Ishikawa (cell line): ENCODE data around the gene ANO4.

Experiments
- CEBPB ChIP-seq: IDR thresholded peaks from 2 replicates; pipeline ENCODE4 v1.6.1; 2012
- CREB1 ChIP-seq: IDR thresholded peaks from 2 replicates; pipeline ENCODE4 v1.6.1; 2012; ENCODE audit warnings: low read depth
- EGR1 ChIP-seq: IDR thresholded peaks from 2 replicates; pipeline ENCODE4 v1.6.1; 2012
- EP300 ChIP-seq: IDR thresholded peaks from 2 replicates; pipeline ENCODE4 v1.6.1; 2012; ENCODE audit warnings: borderline replicate concordance
- FOXM1 ChIP-seq: IDR thresholded peaks from 2 replicates; pipeline ENCODE4 v1.6.1; 2012; ENCODE audit warnings: low read depth, borderline replicate concordance
- MAX ChIP-seq: IDR thresholded peaks from 2 replicates; pipeline ENCODE4 v1.6.1; 2012
- NFIC ChIP-seq: IDR thresholded peaks from 2 replicates; pipeline ENCODE4 v1.6.1; 2012
- RAD21 ChIP-seq: IDR thresholded peaks from 2 replicates; pipeline ENCODE4 v1.6.1; 2012; ENCODE audit warnings: low read depth
- TAF1 ChIP-seq: IDR thresholded peaks from 2 replicates; pipeline ENCODE4 v1.6.1; 2012; ENCODE audit warnings: low read depth, mild to moderate bottlenecking
- TCF12 ChIP-seq: IDR thresholded peaks from 2 replicates; pipeline ENCODE4 v1.6.1; 2012; ENCODE audit warnings: low read depth
- TEAD4 ChIP-seq: IDR thresholded peaks from 2 replicates; pipeline ENCODE4 v1.6.1; 2012
- USF1 ChIP-seq: IDR thresholded peaks from 2 replicates; pipeline ENCODE4 v1.6.1; 2012
- YY1 ChIP-seq: IDR thresholded peaks from 2 replicates; pipeline ENCODE4 v1.6.1; 2012; ENCODE audit warnings: low read depth
- ZBTB7A ChIP-seq: IDR thresholded peaks from 2 replicates; pipeline ENCODE4 v1.6.1; 2012; ENCODE audit warnings: low read depth
- TF ChIP-seq, protein P1 (sequence below): IDR thresholded peaks from 2 replicates; pipeline ENCODE4 v1.6.1; 2012; ENCODE audit warnings: low read depth, mild to moderate bottlenecking

ANO4 gene

DNA sequence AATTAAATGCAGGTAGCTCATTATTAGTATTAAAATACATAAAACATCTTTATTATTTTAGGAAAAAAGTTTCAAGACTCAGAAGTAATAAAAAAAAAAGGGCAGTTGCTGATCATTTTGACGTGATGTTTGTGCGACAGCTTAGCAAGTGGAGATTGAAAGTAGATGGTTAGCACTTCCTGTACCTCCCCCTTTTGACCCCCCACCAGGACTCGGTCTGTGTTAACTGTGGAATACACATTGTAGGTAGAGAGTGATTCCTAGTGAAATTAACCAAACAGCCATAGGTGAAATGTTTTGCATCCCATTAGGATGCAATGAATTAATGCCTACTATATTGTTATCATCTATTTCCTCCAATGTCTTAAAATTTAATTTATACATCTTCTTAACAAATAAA lies 294.7 kb downstream of the ANO4 start:
- TF ChIP-seq, protein P1, sequence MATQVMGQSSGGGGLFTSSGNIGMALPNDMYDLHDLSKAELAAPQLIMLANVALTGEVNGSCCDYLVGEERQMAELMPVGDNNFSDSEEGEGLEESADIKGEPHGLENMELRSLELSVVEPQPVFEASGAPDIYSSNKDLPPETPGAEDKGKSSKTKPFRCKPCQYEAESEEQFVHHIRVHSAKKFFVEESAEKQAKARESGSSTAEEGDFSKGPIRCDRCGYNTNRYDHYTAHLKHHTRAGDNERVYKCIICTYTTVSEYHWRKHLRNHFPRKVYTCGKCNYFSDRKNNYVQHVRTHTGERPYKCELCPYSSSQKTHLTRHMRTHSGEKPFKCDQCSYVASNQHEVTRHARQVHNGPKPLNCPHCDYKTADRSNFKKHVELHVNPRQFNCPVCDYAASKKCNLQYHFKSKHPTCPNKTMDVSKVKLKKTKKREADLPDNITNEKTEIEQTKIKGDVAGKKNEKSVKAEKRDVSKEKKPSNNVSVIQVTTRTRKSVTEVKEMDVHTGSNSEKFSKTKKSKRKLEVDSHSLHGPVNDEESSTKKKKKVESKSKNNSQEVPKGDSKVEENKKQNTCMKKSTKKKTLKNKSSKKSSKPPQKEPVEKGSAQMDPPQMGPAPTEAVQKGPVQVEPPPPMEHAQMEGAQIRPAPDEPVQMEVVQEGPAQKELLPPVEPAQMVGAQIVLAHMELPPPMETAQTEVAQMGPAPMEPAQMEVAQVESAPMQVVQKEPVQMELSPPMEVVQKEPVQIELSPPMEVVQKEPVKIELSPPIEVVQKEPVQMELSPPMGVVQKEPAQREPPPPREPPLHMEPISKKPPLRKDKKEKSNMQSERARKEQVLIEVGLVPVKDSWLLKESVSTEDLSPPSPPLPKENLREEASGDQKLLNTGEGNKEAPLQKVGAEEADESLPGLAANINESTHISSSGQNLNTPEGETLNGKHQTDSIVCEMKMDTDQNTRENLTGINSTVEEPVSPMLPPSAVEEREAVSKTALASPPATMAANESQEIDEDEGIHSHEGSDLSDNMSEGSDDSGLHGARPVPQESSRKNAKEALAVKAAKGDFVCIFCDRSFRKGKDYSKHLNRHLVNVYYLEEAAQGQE: no peak
- TF ChIP-seq MAX: no peak
- TF ChIP-seq ZBTB7A: no peak
- TF ChIP-seq NFIC: no peak
- TF ChIP-seq FOXM1: no peak
- no peak for TF ChIP-seq EGR1

DNA sequence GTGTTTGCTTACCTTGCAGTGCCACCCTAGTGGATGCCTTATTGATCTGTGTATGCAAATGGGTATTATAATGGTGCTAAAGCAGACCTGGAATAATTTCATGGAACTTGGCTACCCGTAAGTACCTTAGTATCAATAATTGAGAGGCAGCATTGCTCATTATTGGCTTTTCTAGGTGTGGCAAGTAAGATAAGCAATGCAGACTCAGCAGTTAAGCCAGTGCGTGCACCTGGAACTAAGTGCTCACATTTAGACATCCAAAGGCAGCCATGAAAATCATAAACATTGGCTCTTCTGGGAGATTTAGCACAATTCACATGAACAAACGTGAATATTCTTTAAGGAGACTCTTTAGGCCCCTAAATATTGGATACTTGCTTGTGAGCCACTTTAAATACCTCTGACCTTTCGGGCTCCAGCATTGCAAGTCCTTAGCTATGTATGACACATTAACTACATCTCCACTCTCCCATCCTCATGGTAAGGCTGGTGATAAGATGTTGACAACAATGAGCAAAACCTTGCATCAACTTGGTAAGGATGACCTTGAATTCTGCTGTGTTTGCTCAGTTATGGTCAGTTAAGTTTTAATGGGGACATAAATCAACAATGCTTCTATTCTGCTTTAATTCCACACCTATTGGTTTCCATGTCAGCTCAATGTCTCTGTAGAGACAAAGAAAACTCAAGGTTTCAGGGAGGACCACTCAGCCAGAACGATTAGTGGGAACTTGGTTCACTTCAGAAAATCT lies 303.4 kb downstream of the ANO4 start:
- TF ChIP-seq TCF12 (no peak), ZBTB7A (no peak), EP300 (no peak), NFIC (no peak), CREB1 (no peak), RAD21 (no peak), USF1 (no peak), FOXM1 (no peak), TEAD4 (no peak), YY1 (no peak), TAF1 (no peak), MAX (no peak), CEBPB (no peak), EGR1 (no peak)
- TF ChIP-seq, protein P1: no peak

GRCh38 chr12:101107032-101107763 lies 312.6 kb downstream of the ANO4 start:
- TF ChIP-seq TAF1 (no peak), YY1 (no peak), EGR1 (no peak), TCF12 (no peak), NFIC (no peak), CREB1 (no peak), ZBTB7A (no peak), FOXM1 (no peak), TEAD4 (no peak), EP300 (no peak), MAX (no peak), RAD21 (no peak), CEBPB (no peak), USF1 (no peak)
- TF ChIP-seq, protein P1: no peak

DNA sequence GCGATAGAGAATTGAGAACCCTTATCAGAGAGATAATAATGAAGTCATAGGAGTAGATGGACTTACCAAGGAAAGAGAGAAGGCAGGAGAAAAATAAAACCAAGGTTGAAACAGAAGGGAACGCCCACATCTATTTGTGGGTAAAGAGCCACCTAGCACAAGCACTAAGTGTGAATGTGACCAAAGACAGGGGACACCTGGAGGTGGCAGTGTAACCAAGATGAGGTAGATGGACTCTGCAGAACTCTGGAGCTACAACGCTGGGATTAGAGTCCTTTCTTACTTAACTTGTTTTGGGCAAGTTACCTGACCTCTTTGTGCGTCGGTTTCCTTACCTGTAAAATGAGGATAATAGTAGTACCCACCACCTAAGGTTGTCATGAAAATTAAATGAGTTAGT lies 313.6 kb downstream of the ANO4 start:
- TF ChIP-seq NFIC (no peak), ZBTB7A (no peak), MAX (no peak), USF1 (no peak), RAD21 (no peak), EGR1 (no peak), CREB1 (no peak), TEAD4 (no peak), EP300 (no peak), CEBPB (no peak), TAF1 (no peak), FOXM1 (no peak)
- TF ChIP-seq, protein P1: no peak
